HT1080 (cell line): ENCODE data around the gene DPP3. TPM values are rescaled to one million over a fixed set of nuclear protein-coding genes. Genes with fewer than 3 reads are reported as not detected.
"Not testable (repeated sequence)": the region's sequence is repeated elsewhere in the genome, so short reads cannot be mapped to it uniquely, and the experiment has no call there.

Experiments used
- DNase-seq: peaks from one replicate; pipeline ENCODE4 v3.0.0-alpha.2; 2015; ENCODE audit warnings: low read depth
- total RNA-seq: library from RNA; depleted of rRNA; stranded (reverse); fragments of >200 nt; shearing (Covaris generic); gene quantifications from 2 replicates; pipeline ENCODE4 v1.2.3, GENCODE V29; 2014

The DPP3 gene
- total RNA-seq, 1 experiment from 2014 or later = 83.9 TPM

DNA sequence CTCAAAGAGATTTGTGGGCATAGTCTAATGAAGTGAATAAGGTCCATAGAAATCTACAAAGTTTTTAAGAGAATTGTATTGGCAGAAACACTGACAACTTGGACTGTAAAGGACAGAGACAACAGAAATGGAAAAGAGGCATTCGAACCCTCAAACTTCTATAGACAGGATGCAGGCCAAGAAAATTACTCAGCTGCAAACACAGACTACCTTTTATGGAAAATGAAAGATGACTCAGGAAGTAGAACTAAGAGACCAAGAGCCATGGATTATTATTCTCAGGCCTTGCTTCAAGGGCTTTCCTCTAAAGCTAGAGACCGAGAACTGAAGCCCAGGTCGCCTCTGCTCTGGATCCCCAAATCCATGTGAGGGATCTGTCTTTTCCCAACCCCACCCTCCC lies 17.3 kb upstream of the DPP3 start:
- peak; percentile 12 for DNase-seq

DNA sequence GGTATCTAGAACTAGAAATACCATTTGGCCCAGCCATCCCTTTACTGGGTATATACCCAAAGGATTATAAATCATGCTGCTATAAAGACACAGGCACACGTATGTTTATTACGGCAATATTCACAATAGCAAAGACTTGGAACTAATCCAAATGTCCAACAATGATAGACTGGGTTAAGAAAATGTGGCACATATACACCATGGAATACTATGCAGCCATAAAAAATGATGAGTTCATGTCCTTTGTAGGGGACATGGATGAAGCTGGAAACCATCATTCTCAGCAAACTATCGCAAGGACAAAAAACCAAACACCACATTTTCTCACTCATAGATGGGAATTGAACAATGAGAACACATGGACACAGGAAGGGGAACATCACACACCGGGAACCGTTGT lies 16.1 kb upstream of the DPP3 start:
- not testable (repeated sequence) for DNase-seq

DNA sequence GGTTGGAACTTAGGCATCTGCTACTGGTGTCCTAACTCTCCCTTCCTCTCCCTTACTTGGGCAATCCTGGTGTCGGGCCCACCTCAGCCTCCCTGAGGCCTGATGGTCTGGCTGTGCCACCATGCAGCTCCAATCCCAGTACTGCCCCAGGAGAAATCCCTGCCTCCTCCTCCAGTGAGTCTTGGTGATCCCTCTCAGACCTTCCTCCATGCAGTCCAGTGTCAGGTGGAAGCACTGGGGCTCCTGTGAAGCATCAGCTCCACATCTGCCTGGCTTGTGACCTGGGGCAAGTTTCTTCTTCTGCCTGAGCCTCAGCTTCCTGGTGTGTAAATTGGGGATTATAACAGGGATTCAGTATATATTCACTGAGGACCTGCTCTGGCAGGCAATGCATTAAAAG lies 15.3 kb upstream of the DPP3 start:
- no peak for DNase-seq

DNA sequence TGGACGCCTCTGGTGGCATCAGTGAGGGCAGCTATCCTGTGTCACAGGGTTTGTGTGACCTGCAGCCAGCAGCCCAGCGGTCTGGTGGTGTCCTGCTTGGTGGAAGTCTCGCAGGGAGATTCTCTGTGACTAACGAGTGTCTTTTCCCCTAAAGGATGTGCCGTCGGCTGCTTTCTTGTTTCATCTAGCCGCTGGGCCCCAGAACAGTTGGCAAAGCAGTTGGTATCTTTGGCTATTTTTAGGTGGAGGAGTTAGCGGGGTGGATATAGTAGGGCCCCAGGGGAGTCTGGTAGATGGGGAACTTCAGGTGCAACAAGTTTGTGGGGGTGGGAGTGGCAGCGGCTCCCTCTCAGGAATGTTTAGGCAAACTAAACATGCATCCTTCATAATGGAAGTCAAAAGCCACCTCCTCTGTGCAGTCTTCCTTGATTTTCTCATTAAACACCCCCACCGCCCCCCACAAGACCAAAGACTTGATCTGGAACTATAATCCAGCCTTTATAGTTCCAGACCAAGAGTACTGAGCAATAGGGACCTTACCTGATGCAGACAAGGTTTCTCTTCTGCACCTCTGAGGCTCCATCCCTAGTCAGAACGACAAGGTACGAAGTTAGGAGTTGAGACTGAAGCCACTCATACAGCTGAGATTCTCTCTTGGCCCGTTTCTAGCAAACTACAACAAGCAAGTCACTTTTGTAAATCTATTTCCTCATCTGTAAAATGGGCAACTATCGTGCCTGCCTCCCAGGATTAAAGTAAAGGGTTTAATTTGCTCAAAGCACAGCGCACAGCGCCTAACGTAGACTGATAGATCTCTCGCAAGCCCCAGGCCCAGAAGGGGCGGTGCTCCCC lies 14.6 kb upstream of the DPP3 start:
- DNase-seq = no peak

DNA sequence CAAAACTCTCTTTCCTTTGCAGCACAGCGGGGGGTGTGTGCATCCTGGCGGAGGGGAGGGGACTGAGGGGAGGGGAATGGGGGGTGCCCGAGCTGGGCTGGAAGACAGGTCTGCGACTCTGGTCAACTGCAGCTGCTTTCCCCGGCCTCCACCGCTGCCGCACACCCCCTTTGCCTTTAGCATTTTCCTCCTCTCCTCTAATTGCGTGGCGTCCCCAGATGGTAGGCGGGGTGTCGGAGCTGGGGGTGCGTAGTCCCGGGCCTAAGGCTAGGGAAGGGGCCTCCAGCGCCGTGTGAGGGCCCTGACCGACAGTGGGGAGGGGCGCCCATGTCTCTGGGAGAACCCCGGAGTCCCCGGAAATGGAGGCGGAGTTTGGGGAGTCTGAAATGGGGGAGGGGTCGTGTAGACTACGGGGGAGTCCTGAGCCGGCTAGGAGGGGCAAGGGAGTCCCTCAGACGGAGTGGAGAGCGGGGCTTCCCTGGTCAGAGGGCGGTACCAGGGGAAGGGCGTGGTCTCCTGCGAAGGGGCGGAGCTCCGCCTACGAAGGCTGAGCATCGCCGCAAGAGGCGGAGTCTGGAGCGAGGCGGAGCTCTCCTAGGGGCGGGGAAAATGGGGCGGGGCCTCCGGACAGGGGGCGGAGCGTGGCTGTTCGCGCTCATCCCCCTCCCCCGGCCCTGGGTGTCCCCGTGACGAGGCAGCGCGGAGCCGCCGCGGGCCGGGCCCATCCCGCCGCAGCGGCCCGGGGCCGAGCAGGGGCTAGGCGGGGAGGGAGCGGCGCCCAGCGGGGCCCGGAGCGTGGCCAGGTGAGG lies 13.8 kb upstream of the DPP3 start, which contains the start of gene PELI3:
PELI3 (plus strand) TSS at position 681 of the 809 bp plus-strand sequence. CDS start 1,224 bp downstream, outside the sequence.
- DNase-seq = peak; percentile 69

DNA sequence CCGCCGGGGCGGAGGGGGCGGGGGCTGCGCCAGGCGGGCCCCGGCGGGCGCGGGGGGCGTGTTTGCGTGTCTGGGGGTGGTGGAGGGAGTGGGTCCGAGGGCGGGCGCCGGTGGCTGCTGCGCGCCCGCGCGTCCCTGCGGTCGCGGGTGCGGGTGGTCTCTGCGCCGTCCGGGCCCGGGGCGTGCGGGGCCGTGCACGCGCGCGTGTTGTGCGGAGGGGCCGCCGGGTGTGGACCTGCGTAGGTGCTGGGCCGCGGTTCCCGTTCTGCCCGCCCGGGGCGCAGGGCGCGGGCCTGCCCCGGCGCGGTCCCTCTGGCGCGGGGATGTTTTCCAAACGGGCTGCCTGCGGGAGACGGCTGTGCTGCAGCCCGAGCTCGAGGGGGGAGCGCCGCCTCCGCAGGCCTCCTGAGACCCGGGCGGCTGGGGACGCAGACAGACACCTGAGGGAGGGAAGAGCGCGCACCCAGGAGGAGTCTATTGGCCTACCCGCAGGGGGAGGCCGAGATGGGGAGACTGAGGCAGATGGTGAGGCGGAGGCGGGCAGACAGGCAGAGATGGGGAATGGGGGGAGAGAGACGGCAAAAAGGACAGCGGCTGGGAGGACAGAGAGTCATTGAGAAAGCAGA lies 13.1 kb upstream of the DPP3 start:
- DNase-seq = no peak

DNA sequence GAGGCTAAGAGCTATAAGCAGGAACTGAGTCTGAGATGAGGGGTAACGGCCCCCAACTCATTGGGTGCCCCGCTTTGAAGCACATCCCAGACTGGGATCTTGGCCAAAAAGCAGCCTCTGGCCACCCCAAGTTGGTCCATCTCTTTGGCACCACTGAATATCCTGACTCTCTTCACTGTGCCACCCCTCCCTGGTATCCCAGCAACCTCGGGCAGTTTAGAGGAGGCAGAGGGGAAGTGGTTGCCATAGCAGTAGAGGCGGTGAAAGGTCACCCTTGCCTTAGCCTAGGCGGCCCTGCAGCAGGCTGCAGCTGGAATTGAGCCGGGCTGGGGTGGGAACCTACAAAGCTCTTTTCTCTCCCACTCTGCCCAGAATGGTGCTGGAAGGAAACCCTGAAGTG lies 12.5 kb upstream of the DPP3 start:
- DNase-seq = no peak

DNA sequence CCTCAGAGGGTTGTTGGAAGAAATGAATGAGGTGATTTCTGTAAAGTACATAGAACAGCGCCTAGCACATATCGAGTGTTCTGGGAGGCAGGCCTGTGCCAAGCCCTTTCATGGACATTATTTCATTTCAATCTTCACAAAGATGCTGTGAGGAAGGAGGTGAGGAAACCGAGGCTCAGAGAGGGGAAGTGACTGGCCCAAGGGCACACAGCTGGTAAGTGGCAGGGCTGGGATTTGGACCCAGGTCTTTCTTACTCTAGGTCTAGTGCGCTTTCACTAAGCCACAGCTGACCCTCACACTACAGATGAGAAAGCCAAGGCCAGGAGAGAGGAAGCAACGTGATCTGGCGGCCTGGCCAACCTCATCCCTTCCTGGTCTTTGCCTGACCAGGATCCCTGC lies 11.5 kb upstream of the DPP3 start:
- DNase-seq = no peak

DNA sequence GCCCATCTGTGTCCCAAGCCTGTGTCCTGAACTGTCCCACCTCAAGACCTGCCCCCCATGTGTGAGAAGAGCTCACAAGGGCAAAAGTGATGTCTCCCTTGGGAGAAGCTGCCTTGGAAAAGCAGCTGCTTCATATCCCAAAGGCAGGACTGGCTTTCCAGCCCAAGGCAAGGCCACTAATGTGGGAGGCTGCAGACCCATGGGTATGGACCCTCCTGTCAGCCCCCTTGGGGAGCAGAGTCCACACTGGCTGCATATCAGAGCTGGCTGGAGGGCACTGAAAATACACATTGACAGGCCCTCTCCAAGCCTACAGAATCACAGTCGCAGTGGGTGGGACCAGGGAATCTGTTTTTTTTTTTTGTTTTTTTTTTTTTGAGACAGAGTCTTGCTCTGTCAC lies 10.8 kb upstream of the DPP3 start:
- no peak for DNase-seq

DNA sequence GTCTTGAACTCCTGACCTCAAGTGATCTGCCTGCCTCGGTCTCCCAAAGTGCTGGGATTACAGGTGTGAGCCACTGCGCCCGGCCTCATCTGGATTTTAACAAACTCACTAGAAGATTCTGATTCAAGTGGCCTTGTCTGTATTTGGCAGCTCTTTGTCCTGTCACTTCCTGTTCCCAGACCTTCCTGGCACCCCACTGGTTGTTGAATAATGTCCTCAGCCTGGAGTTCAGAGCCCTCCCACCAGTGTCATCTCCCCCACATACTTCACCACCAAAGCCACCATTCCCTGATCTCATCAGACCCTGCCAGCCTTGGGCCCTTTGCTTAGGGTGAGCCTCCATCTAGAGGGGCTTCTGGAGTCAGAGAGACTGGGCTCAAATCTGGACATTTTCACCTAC lies 10.2 kb upstream of the DPP3 start:
- DNase-seq = peak; percentile 15

DNA sequence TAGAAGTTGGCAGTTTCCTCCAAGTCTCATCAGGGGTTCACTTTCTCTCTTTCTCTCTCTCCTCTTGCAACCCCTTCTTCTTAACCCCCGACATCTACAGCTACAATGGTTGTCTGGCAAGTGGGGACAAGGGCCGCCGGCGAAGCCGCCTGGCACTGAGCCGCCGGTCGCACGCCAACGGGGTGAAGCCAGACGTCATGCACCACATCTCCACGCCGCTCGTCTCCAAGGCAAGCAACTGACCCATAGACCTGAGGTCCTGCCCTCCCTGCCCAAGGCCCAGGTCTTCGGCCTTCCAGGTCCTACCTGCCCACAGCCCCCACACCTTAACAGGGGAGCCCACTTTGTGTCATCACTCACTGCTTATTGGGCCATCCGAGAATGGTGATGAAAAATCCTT lies 9.1 kb upstream of the DPP3 start:
- no peak for DNase-seq

DNA sequence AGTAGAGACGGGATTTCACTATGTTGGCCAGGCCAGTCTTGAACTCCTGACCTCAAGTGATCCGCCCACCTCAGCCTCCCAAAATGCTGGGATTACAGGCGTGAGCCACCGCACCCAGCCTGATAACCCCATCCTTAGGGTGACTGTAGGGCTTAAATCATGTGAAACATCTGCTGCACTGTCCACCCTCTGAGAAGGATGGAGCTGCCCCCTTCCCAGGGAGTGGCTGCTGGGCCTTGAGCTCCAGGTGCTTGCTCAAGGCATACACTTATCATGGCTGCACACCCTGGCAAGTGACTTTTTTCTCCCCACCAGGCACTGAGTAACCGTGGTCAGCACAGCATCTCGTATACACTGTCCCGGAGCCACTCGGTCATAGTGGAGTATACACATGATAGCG lies 8.2 kb upstream of the DPP3 start:
- no peak for DNase-seq

DNA sequence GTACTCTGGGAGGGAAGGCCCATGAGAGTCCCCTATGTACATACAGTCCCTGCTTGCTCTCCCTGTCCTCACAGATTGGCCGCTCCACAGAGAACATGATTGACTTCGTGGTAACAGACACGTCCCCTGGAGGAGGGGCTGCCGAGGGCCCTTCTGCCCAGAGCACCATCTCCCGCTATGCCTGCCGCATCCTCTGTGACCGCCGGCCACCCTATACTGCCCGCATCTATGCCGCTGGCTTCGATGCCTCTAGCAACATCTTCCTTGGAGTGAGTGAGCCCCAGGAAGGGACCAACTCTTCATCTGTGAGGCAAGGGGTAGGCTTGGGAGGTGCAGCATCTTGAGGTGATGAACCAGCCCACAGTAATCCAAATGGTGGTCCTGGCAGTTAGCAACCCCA lies 7.1 kb upstream of the DPP3 start:
- DNase-seq = no peak

DNA sequence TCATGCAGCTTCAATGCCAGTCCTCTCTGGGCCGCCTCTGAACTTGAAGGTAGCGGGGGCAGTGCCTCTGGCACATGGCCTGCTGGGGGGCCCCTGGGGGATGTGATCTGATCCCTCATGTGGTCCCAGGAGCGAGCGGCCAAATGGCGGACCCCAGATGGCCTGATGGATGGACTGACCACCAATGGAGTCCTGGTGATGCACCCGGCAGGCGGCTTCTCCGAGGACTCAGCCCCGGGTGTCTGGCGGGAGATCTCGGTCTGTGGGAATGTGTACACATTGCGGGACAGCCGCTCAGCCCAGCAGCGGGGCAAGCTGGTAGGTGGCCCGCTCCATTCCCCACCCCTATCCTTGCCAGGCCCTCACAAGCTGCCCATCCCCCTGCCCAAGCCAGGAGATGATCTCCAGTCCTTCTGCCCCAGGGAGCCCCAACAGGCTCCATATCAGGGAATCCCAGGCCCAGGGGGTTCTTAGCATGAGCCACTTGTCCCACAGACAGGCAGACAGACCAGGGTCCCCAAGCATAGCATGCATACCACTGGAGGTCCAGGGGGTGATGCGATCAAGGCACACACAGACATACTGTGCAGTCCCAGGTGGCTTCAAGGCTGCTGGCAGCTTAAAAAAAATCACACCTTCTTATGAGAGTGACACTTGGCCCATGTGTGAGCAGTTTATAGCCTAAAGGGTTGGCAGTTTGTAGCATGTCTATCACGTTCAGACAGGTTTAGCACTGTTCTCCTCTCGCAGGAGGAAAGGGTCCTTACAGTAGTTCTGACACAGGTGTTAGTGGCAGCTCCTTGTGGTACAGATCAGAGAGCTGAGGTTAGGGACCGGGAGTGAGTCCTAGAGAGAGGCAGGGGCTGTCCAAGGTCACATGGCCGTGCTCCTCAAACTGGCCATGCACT lies 6.4 kb upstream of the DPP3 start:
- DNase-seq = no peak

DNA sequence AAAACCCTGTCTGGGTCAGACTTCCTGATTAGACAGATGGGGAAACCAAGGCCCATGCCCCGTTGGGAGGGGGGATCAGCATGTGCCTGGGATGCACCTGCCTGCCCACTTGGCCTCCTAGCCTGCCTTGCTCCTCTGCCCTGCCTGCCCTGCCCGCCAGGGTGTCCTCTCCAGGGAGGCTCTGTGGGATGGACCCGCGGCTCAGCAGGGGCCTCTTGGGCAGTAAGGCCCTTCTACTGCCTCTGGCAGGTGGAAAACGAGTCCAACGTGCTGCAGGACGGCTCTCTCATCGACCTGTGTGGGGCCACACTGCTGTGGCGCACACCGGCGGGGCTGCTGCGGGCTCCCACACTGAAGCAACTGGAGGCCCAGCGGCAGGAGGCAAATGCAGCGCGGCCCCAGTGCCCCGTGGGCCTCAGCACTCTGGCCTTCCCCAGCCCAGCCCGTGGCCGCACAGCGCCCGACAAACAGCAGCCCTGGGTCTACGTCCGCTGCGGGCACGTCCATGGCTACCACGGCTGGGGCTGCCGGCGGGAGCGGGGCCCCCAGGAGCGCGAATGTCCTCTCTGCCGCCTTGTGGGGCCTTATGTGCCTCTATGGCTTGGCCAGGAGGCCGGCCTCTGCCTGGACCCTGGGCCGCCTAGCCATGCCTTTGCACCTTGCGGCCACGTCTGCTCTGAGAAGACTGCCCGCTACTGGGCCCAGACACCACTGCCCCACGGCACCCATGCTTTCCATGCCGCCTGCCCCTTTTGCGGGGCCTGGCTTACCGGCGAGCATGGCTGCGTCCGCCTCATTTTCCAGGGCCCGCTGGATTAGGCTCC lies 4.7 kb upstream of the DPP3 start:
- DNase-seq = no peak

DNA sequence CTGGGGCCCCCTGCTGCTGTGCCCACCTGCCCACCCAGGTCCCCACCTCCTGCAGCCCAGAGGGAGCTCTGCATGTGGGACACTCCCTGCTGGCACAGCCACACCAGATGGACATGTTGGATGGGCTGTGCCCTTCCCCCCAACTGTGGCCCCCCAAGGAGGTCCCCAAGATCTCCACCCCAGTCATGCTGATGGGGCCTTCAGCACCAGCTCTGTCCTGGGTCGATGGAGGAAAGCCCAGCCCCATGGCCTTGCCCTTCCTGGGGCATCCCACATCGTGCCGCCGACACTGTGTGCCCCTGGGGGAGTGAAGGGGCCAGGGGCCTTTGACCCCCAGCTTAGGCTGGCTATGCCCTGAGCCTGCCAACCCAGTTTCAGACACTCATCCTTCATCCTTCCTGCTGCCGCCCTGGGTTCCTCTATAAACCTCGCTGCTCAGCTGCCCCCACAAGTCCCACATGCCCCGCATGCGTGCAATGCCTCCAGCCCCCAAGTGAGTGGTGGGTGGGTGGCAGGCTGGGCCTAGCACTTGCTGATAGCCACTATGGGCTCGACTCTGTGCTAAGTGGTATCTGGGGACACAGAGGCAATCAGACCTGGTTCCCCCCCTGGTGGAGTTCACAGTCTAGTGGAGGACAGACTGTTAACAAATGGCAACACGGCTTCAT lies 3.9 kb upstream of the DPP3 start:
- DNase-seq = no peak

DNA sequence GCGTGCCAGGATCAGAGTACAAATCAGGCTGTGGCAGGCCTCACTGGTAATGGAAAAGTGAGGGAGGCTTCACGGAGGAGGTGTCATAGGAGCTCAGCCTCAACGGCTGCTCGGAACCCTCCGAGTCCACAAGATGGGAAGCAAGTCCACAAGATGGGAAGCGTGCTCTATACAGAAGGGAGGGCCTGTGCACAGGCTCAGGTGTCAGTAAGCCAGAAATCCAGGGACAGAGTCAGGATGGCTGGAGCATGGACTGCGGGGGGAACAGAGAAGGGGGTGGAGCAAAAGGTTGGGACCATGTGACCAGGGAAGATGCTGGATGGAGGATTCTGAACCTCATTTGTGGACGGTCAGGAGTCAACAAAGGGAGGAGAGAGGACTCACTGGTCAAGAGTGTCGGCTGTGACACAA lies 3.4 kb upstream of the DPP3 start:
- DNase-seq = no peak

DNA sequence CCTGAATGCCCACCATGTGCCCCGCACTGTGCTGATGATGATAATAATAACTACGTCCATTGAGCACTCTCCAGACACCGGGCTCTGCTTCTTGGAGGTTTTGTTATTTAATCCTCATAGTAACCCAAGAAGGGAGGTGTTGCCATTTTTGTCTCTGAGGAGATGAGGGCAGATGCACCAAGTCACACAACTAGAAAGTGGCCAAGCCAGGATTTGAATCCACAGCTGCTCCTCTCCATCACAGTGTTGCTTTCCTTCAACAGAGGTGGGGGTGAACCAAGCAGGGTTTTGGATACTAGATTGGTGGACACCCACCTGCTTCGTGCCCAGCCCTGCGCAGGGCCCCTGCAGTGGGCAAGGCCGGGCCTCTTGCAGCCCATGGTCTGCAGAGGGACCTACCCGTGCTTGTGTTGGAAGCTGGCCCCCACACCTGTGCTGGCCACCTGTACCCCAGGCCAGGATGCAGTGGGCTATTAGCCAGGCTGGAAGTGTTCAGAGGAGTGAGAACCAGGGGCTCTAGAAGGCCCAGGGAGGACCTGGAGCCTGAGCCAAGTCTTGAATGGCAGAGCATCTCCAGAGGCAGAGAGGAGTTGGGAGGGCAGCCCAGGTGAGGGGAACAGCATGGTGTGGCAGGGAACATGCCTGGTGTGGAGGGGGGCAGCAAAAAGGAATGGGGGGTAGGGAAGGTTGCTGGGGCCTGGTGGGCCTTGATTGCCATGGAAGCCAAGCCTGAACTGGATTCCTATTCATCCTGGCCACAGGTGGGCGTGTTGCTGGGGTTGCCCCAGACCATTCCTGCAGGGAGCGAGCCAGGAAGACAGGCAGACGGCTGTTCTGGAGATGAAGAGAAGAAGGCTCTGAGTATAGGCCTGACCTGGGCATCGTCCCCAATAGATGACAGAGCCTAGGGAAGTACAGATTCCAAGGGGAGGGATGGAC lies 2.7 kb upstream of the DPP3 start:
- no peak for DNase-seq
